ENCODE data around the gene VIL1. TPM values are rescaled to one million over a fixed set of nuclear protein-coding genes. Genes with fewer than 3 reads are reported as not detected.

Gene VIL1
- total and polyA plus RNA-seq, 2 of the 13 experiments (the other 11 are each of a cell fraction or from before 2014, with no cell fraction given) = 287 to 301 TPM

DNA sequence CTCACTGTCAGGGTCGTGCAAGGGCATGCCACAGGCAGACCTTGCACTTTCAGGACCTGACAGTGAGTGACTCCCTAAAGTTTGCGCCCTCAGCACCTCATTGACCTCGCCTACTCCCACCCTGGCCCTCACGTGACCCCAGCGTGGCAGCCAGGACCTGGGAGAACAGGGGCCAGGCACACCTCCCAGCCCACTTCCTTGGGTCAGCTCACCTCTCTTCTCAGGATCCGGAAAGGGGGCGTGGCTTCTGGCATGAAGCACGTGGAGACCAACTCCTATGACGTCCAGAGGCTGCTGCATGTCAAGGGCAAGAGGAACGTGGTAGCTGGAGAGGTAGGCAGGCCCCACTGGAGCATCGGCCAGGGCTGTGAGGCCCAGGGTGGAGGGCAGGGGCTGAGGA is 8.8 kb downstream of the VIL1 start:
- FAIRE-seq (no peak), DNase-seq (ENCODE audit: low spot score) (no peak), ATAC-seq (no peak)
- Histone ChIP-seq H2AFZ (ENCODE audit: low read length) (no peak overlapping the region), H3K4me2 (ENCODE audit: low read depth, low read length) (no peak overlapping the region), H3K36me3 (replicated peaks in 1 of 2; ENCODE audit: control insufficient read depth in 1 of 2, insufficient read depth in 2 of 2, low read length in 2 of 2) (peaks cover 58 to 77% of the 10 kb centered on the region in 2 experiments), H3K9me3 (ENCODE audit: low read length) (no peaks in the 10 kb centered on the region), H3K4me1 (ENCODE audit: insufficient read depth, low read length) (peaks cover 5% of the 10 kb centered on the region), H3K27me3 (ENCODE audit: control insufficient read depth in 1 of 2, insufficient read depth in 2 of 2, low read length in 2 of 2) (no peaks in the 10 kb centered on the region), H3K79me2 (ENCODE audit: insufficient read depth, low read length) (no peaks in the 10 kb centered on the region), H3K27ac (ENCODE audit: extremely low read length, insufficient read depth, low read length) (no peak overlapping the region), H4K20me1 (ENCODE audit: insufficient read depth, low read length) (0 out of 2 replicates have a peak, but pooled peaks cover under 1% of the 10 kb centered on the region), H3K4me3 (replicated peaks in 1 of 3; ENCODE audit: insufficient read depth in 1 of 3, low read depth in 2 of 3, low read length in 3 of 3) (no peak overlapping the region), H3K9ac (ENCODE audit: insufficient read depth, low read depth, low read length) (no peak overlapping the region)
- POLR2A ChIA-PET = no interaction called here
- 93% methylated on average over 11 of the region's 11 CpGs for WGBS (ENCODE audit: low lambda C conversion rate)
- intact Hi-C loops (cut with micrococcal nuclease; ENCODE audit: unreplicated experiment) (no loop called here), in situ Hi-C loops (cut with HindIII; ENCODE audit: extremely low pct_ligation_motif_present, low pct_unique_long_range_greater_than_20kb) (no loop called here)
- CTCF ChIA-PET (ENCODE audit: low intra/inter-chr PET ratio, low total read pairs) = no interaction called here
- TF ChIP-seq RBFOX2 (IDR thresholded peaks at IDR 0.05; ENCODE audit: low read depth, low read length) (0 out of 2 replicates have a peak, but pooled peaks have one; percentile 20), ZNF367 (CRISPR knock-in tag; IDR thresholded peaks at IDR 0.05; ENCODE audit: borderline replicate concordance) (no peak), ZNF75D (CRISPR knock-in tag; IDR thresholded peaks at IDR 0.05; ENCODE audit: borderline replicate concordance) (no peak), AGO2 (optimal IDR thresholded peaks at IDR 0.05; ENCODE audit: low read depth, low read length) (peak; percentile 59), RBM39 (IDR thresholded peaks at IDR 0.05; ENCODE audit: low read depth, low read length, poor library complexity, severe bottlenecking) (peak; percentile 51)
- TF ChIP-seq, protein P1, sequence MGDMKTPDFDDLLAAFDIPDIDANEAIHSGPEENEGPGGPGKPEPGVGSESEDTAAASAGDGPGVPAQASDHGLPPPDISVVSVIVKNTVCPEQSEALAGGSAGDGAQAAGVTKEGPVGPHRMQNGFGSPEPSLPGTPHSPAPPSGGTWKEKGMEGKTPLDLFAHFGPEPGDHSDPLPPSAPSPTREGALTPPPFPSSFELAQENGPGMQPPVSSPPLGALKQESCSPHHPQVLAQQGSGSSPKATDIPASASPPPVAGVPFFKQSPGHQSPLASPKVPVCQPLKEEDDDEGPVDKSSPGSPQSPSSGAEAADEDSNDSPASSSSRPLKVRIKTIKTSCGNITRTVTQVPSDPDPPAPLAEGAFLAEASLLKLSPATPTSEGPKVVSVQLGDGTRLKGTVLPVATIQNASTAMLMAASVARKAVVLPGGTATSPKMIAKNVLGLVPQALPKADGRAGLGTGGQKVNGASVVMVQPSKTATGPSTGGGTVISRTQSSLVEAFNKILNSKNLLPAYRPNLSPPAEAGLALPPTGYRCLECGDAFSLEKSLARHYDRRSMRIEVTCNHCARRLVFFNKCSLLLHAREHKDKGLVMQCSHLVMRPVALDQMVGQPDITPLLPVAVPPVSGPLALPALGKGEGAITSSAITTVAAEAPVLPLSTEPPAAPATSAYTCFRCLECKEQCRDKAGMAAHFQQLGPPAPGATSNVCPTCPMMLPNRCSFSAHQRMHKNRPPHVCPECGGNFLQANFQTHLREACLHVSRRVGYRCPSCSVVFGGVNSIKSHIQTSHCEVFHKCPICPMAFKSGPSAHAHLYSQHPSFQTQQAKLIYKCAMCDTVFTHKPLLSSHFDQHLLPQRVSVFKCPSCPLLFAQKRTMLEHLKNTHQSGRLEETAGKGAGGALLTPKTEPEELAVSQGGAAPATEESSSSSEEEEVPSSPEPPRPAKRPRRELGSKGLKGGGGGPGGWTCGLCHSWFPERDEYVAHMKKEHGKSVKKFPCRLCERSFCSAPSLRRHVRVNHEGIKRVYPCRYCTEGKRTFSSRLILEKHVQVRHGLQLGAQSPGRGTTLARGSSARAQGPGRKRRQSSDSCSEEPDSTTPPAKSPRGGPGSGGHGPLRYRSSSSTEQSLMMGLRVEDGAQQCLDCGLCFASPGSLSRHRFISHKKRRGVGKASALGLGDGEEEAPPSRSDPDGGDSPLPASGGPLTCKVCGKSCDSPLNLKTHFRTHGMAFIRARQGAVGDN (CRISPR knock-in tag; IDR thresholded peaks at IDR 0.05) = peak; percentile 26
- BruUV-seq (replicated peaks) = no TSS peak

All from HepG2 (cell line).